ENCODE measurements around the gene PRELP.

The PRELP gene

DNA sequence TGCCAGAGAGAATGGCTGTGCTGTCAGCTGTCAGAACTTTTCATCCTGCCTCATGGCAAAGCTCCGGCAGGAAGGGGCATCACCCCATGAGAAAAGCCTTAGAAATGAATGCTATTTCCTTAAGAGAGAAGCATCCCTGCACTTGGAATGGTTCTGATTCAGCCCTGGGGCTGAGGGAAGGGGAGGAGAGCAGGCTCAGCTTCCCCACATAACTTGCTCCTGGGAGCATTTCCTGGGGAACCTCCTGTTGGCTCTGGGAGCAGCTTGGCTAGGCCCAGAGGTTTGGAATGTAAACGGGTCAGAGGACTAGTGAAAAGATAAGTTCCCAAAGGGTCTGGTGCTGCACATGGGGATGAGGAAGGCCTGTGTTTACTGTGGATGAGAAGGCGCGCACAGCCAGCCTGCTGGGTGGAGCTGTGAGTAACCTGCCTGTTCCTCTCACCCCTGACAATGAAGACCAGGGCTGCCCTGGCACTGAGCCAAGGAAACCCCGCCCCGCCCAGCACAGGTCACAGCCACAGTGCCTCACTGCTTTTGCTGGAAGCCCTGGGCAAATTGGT is 5.0 kb downstream of the PRELP start:
- ChIA-PET CTCF (interaction anchor here (0.6 to 1.9 kb wide), 4 partner anchors 138 to 213 kb away, joined by 3 to 5 read pairs (median 4); no protein-coding TSS in a partner anchor), POLR2A (interaction anchor here (0.8 kb wide), 1 partner anchor 138 kb away, joined by 3 read pairs; no protein-coding TSS in a partner anchor)
- no peaks in the 10 kb centered on the region for H3K36me3 ChIP-seq (ENCODE audit: control insufficient read depth in 2 of 2, insufficient read depth in 1 of 2, low read length in 2 of 2)
- H3K4me1 ChIP-seq (ENCODE audit: control insufficient read depth, insufficient read depth, low read length): no peaks in the 10 kb centered on the region; the same call in 1 of the 2 replicates
- no peak overlapping the region for H3K27ac ChIP-seq (ENCODE audit: extremely low read depth, low read depth, low read length)
- no peaks in the 10 kb centered on the region for H3K9me3 ChIP-seq (ENCODE audit: control insufficient read depth, insufficient read depth, low read depth, low read length)
- H3K4me3 ChIP-seq (ENCODE audit: low read depth, low read length): no peak overlapping the region
- no peak for TF ChIP-seq ZNF610 (tag by site-specific recombination; IDR thresholded peaks at IDR 0.05; ENCODE audit: borderline replicate concordance)
- TF ChIP-seq, protein P1, sequence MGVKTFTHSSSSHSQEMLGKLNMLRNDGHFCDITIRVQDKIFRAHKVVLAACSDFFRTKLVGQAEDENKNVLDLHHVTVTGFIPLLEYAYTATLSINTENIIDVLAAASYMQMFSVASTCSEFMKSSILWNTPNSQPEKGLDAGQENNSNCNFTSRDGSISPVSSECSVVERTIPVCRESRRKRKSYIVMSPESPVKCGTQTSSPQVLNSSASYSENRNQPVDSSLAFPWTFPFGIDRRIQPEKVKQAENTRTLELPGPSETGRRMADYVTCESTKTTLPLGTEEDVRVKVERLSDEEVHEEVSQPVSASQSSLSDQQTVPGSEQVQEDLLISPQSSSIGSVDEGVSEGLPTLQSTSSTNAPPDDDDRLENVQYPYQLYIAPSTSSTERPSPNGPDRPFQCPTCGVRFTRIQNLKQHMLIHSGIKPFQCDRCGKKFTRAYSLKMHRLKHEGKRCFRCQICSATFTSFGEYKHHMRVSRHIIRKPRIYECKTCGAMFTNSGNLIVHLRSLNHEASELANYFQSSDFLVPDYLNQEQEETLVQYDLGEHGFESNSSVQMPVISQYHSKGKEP (tag by site-specific recombination; IDR thresholded peaks at IDR 0.05): peak; percentile 70; the same call in 1 of the 2 replicates
- TF ChIP-seq ZNF184 (tag by site-specific recombination; IDR thresholded peaks at IDR 0.05): peak; percentile 79; the same call in 1 of the 2 replicates
- TF ChIP-seq ZNF561 (tag by site-specific recombination; IDR thresholded peaks at IDR 0.05; ENCODE audit: borderline replicate concordance): peak; percentile 58; the same call in 1 of the 2 replicates
- TF ChIP-seq, protein P2, sequence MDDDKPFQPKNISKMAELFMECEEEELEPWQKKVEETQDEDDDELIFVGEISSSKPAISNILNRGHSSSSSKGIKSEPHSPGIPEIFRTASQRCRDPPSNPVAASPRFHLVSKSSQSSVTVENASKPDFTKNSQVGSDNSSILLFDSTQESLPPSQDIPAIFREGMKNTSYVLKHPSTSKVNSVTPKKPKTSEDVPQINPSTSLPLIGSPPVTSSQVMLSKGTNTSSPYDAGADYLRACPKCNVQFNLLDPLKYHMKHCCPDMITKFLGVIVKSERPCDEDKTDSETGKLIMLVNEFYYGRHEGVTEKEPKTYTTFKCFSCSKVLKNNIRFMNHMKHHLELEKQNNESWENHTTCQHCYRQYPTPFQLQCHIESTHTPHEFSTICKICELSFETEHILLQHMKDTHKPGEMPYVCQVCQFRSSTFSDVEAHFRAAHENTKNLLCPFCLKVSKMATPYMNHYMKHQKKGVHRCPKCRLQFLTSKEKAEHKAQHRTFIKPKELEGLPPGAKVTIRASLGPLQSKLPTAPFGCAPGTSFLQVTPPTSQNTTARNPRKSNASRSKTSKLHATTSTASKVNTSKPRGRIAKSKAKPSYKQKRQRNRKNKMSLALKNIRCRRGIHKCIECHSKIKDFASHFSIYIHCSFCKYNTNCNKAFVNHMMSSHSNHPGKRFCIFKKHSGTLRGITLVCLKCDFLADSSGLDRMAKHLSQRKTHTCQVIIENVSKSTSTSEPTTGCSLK (tag by site-specific recombination; IDR thresholded peaks at IDR 0.05): no peak
- TF ChIP-seq ZNF776 (tag by site-specific recombination; IDR thresholded peaks at IDR 0.05; ENCODE audit: borderline replicate concordance): peak; percentile 55; the same call in 1 of the 2 replicates
- no peak for TF ChIP-seq ZFHX2 (tag by site-specific recombination; conservative IDR thresholded peaks at IDR 0.05)
- TF ChIP-seq ZNF174 (tag by site-specific recombination; IDR thresholded peaks at IDR 0.05): 0 out of 2 replicates have a peak, but pooled peaks have one; percentile 86
- TF ChIP-seq ZNF623 (tag by site-specific recombination; IDR thresholded peaks at IDR 0.05): no peak
- no peak for TF ChIP-seq ZNF529 (tag by site-specific recombination; IDR thresholded peaks at IDR 0.05; ENCODE audit: insufficient replicate concordance)
- peak; percentile 78 for TF ChIP-seq ZNF112 (tag by site-specific recombination; IDR thresholded peaks at IDR 0.05)
- TF ChIP-seq ZBTB17 (tag by site-specific recombination; IDR thresholded peaks at IDR 0.05): peak; percentile 54
- peak; percentile 69 for TF ChIP-seq KLF1 (tag by site-specific recombination; IDR thresholded peaks at IDR 0.05)
- no peak for TF ChIP-seq ZNF391 (tag by site-specific recombination; IDR thresholded peaks at IDR 0.05; ENCODE audit: borderline replicate concordance, low read depth)
- TF ChIP-seq, protein P3, sequence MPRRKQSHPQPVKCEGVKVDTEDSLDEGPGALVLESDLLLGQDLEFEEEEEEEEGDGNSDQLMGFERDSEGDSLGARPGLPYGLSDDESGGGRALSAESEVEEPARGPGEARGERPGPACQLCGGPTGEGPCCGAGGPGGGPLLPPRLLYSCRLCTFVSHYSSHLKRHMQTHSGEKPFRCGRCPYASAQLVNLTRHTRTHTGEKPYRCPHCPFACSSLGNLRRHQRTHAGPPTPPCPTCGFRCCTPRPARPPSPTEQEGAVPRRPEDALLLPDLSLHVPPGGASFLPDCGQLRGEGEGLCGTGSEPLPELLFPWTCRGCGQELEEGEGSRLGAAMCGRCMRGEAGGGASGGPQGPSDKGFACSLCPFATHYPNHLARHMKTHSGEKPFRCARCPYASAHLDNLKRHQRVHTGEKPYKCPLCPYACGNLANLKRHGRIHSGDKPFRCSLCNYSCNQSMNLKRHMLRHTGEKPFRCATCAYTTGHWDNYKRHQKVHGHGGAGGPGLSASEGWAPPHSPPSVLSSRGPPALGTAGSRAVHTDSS (tag by site-specific recombination; IDR thresholded peaks at IDR 0.05): no peak; the same call in 1 of the 2 replicates
- TF ChIP-seq ZNF571 (tag by site-specific recombination; IDR thresholded peaks at IDR 0.05): 0 out of 2 replicates have a peak, but pooled peaks have one; percentile 53
- TF ChIP-seq KLF10 (tag by site-specific recombination; IDR thresholded peaks at IDR 0.05): no peak
- TF ChIP-seq ZNF324 (tag by site-specific recombination; IDR thresholded peaks at IDR 0.05): no peak
- TF ChIP-seq ZNF37A (tag by site-specific recombination; IDR thresholded peaks at IDR 0.05): peak; percentile 57; the same call in 1 of the 2 replicates
- TF ChIP-seq ZNF677 (tag by site-specific recombination; IDR thresholded peaks at IDR 0.05): peak; percentile 56; the same call in 1 of the 2 replicates
- TF ChIP-seq ZNF544 (tag by site-specific recombination; IDR thresholded peaks at IDR 0.05): peak; percentile 90
- TF ChIP-seq KLF9 (tag by site-specific recombination; IDR thresholded peaks at IDR 0.05; ENCODE audit: low read depth): peak; percentile 56; the same call in 1 of the 2 replicates
- 0 out of 2 replicates have a peak, but pooled peaks have one; percentile 37 for TF ChIP-seq ZBTB48 (tag by site-specific recombination; IDR thresholded peaks at IDR 0.05)
- TF ChIP-seq ZNF311 (tag by site-specific recombination; IDR thresholded peaks at IDR 0.05; ENCODE audit: borderline replicate concordance): no peak
- TF ChIP-seq, protein P4, sequence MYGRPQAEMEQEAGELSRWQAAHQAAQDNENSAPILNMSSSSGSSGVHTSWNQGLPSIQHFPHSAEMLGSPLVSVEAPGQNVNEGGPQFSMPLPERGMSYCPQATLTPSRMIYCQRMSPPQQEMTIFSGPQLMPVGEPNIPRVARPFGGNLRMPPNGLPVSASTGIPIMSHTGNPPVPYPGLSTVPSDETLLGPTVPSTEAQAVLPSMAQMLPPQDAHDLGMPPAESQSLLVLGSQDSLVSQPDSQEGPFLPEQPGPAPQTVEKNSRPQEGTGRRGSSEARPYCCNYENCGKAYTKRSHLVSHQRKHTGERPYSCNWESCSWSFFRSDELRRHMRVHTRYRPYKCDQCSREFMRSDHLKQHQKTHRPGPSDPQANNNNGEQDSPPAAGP (tag by site-specific recombination; IDR thresholded peaks at IDR 0.05): 0 out of 2 replicates have a peak, but pooled peaks have one; percentile 50
- TF ChIP-seq, protein P5, sequence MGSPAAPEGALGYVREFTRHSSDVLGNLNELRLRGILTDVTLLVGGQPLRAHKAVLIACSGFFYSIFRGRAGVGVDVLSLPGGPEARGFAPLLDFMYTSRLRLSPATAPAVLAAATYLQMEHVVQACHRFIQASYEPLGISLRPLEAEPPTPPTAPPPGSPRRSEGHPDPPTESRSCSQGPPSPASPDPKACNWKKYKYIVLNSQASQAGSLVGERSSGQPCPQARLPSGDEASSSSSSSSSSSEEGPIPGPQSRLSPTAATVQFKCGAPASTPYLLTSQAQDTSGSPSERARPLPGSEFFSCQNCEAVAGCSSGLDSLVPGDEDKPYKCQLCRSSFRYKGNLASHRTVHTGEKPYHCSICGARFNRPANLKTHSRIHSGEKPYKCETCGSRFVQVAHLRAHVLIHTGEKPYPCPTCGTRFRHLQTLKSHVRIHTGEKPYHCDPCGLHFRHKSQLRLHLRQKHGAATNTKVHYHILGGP (tag by site-specific recombination; IDR thresholded peaks at IDR 0.05): peak; percentile 71
- peak; percentile 83 for TF ChIP-seq ZIC2 (tag by site-specific recombination; IDR thresholded peaks at IDR 0.05)
- TF ChIP-seq, protein P6, sequence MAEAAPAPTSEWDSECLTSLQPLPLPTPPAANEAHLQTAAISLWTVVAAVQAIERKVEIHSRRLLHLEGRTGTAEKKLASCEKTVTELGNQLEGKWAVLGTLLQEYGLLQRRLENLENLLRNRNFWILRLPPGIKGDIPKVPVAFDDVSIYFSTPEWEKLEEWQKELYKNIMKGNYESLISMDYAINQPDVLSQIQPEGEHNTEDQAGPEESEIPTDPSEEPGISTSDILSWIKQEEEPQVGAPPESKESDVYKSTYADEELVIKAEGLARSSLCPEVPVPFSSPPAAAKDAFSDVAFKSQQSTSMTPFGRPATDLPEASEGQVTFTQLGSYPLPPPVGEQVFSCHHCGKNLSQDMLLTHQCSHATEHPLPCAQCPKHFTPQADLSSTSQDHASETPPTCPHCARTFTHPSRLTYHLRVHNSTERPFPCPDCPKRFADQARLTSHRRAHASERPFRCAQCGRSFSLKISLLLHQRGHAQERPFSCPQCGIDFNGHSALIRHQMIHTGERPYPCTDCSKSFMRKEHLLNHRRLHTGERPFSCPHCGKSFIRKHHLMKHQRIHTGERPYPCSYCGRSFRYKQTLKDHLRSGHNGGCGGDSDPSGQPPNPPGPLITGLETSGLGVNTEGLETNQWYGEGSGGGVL (tag by site-specific recombination; IDR thresholded peaks at IDR 0.05): peak; percentile 32; the same call in 1 of the 2 replicates
